ENCODE measurements around the gene LRRC23.

Gene LRRC23

GRCh38 chr12:6938353-6939190 lies 34.0 kb downstream of the LRRC23 start:
- ATAC-seq (no peak), DNase-seq (peak in 1 of 2 donors; percentile 29)
- no peaks in the 10 kb centered on the region for H3K27me3 Mint-ChIP-seq
- H3K4me3 Mint-ChIP-seq, result peak overlapping the region; percentile 87 to 96
- H3K9me3 Mint-ChIP-seq, result no peaks in the 10 kb centered on the region
- peak overlapping the region; percentile 30 to 86 for H3K27ac Mint-ChIP-seq
- peaks cover 85% of the 10 kb centered on the region for H3K4me1 Mint-ChIP-seq

- Mint-ChIP-seq H3K27ac (peak overlapping the region; percentile 4 to 86), H3K4me3 (peak overlapping the region; percentile 52 to 96), H3K9me3 (no peaks in the 10 kb centered on the region), H3K27me3 (no peaks in the 10 kb centered on the region), H3K4me1 (peaks cover 85% of the 10 kb centered on the region)
- no peak for DNase-seq
- no peak for ATAC-seq
Measured at GRCh38 chr12:6939191-6939540, 34.5 kb downstream of the LRRC23 start.

GRCh38 chr12:6941267-6941666 lies 36.6 kb downstream of the LRRC23 start:
- H3K9me3 Mint-ChIP-seq, result no peaks in the 10 kb centered on the region
- no peak overlapping the region for H3K27ac Mint-ChIP-seq
- DNase-seq (no peak), ATAC-seq (no peak)
- H3K4me3 Mint-ChIP-seq, result peak overlapping the region in 1 of 2 donors; percentile 45
- H3K27me3 Mint-ChIP-seq, result no peaks in the 10 kb centered on the region
- peaks cover 84% of the 10 kb centered on the region for H3K4me1 Mint-ChIP-seq

DNA sequence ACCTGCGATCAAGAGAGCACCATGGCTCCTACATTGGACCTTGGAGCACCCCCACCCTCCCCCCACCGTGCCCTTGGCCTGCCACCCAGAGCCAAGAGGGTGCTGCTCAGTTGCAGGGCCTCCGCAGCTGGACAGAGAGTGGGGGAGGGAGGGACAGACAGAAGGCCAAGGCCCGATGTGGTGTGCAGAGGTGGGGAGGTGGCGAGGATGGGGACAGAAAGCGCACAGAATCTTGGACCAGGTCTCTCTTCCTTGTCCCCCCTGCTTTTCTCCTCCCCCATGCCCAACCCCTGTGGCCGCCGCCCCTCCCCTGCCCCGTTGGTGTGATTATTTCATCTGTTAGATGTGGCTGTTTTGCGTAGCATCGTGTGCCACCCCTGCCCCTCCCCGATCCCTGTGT lies 37.2 kb downstream of the LRRC23 start:
- H3K4me3 Mint-ChIP-seq, result no peak overlapping the region
- ATAC-seq, result no peak
- no peaks in the 10 kb centered on the region for H3K27me3 Mint-ChIP-seq
- H3K4me1 Mint-ChIP-seq, result peaks cover 84% of the 10 kb centered on the region
- DNase-seq, result no peak
- no peaks in the 10 kb centered on the region for H3K9me3 Mint-ChIP-seq
- H3K27ac Mint-ChIP-seq, result no peak overlapping the region

GRCh38 chr12:6942331-6942665 lies 37.7 kb downstream of the LRRC23 start:
- H3K9me3 Mint-ChIP-seq, result no peaks in the 10 kb centered on the region
- ATAC-seq (no peak), DNase-seq (no peak)
- H3K4me1 Mint-ChIP-seq, result peaks cover 87% of the 10 kb centered on the region
- peak overlapping the region in 1 of 2 donors; percentile 49 for H3K4me3 Mint-ChIP-seq
- H3K27me3 Mint-ChIP-seq, result no peaks in the 10 kb centered on the region
- peak overlapping the region; percentile 84 to 100 for H3K27ac Mint-ChIP-seq

DNA sequence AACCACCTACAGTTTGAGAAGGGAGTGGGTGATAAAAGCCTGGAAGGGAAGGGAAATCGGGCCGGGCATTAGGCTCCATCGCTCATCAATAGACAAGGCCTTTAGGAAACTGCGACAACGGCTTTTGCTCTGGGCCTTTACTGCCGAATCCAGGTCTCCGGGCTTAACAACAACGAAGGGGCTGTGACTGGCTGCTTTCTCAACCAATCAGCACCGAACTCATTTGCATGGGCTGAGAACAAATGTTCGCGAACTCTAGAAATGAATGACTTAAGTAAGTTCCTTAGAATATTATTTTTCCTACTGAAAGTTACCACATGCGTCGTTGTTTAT lies 38.7 kb downstream of the LRRC23 start:
- DNase-seq (peak; percentile 75 to 85), ATAC-seq (peak; percentile 55)
- Mint-ChIP-seq H3K9me3 (no peaks in the 10 kb centered on the region), H3K27ac (peak overlapping the region; percentile 100), H3K4me3 (peak overlapping the region; percentile 82 to 85), H3K27me3 (no peaks in the 10 kb centered on the region), H3K4me1 (peaks cover 91% of the 10 kb centered on the region)

DNA sequence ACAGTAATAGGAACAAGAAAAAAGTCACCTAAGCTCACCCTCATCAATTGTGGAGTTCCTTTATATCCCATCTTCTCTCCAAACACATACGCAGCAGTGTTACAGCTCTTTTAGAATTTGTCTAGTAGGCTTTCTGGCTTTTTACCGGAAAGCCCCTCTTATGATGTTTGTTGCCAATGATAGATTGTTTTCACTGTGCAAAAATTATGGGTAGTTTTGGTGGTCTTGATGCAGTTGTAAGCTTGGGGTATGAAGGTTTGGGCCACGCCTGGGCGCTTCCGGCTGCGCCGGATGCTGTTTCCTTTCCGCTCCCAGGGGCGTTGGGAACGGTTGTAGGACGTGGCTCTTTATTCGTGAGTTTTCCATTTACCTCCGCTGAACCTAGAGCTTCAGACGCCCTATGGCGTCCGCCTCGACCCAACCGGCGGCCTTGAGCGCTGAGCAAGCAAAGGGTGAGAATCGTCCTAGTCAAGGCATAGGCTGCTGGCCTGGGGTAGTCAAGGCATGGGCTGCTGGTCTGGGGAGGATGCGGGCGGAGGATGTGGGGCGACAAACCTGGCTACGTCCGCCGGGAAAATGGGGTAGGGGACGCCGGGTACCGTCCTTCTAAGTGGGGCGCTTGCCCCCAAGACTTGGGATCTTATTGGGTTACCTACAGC lies 39.2 kb downstream of the LRRC23 start, which contains the start of the genes C12orf57 and RNU7-1:
Gene C12orf57 (plus strand): TSS at position 301 of the 659 bp plus-strand sequence. CDS start 100 bp downstream, at position 401.
Gene RNU7-1 (plus strand): TSS at position 95 of the 659 bp plus-strand sequence.
- Mint-ChIP-seq H3K4me1 (peaks cover 91% of the 10 kb centered on the region), H3K9me3 (no peaks in the 10 kb centered on the region), H3K27ac (peak within 1 kb of the TSS; percentile 100), H3K4me3 (peak within 1 kb of the TSS; percentile 82 to 85), H3K27me3 (no peaks in the 10 kb centered on the region)
- DNase-seq (peak in 1 of 2 donors; percentile 92), ATAC-seq (peak; percentile 76)

DNA sequence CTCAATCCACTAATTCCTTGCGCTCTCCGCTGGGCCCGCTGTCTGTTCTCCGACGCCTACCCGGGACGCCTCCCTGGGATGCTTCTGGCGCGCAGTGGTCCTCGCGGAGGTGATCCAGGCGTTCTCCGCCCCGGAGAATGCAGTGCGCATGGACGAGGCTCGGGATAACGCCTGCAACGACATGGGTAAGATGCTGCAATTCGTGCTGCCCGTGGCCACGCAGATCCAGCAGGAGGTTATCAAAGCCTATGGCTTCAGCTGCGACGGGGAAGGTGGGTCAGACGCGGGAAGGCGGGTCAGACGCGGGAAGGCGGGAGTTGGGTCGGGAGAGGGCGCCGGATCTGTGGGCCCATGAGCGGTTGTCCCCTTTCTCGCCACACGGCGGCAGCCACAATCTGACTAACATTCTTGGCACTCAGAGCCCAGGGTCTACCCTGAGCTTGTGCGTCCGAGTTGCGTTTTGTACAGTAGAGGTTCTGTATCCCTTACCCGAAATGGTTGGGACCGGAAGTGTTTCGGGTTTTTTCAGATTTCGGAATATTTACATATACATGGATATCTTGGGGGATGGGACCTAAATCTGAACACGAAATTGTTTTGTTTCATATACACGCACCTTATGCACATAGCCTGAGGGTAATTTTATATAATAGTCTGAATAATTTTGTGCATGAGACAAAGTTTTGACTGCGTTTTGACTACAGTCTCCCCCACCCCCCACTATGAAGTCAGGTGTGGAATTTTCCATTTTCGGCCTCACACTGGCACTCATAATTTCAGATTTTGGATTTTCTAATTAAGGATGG lies 40.0 kb downstream of the LRRC23 start:
- peak; percentile 92 for DNase-seq
- Mint-ChIP-seq H3K4me1 (peaks cover 91% of the 10 kb centered on the region), H3K27me3 (no peaks in the 10 kb centered on the region), H3K4me3 (peak overlapping the region; percentile 82 to 85), H3K27ac (peak overlapping the region; percentile 100), H3K9me3 (no peaks in the 10 kb centered on the region)
- peak; percentile 68 for ATAC-seq

GRCh38 chr12:6945613-6946012 lies 41.0 kb downstream of the LRRC23 start:
- no peaks in the 10 kb centered on the region for H3K27me3 Mint-ChIP-seq
- peaks cover 95% of the 10 kb centered on the region for H3K4me1 Mint-ChIP-seq
- no peaks in the 10 kb centered on the region for H3K9me3 Mint-ChIP-seq
- no peak for ATAC-seq
- H3K27ac Mint-ChIP-seq, result peak overlapping the region; percentile 88 to 95
- peak overlapping the region; percentile 82 to 85 for H3K4me3 Mint-ChIP-seq
- DNase-seq, result peak in 1 of 2 donors; percentile 32

GRCh38 chr12:6946033-6946919 lies 41.7 kb downstream of the LRRC23 start:
- Mint-ChIP-seq H3K4me3 (peak overlapping the region; percentile 82 to 85), H3K4me1 (peaks cover 92% of the 10 kb centered on the region), H3K27me3 (no peaks in the 10 kb centered on the region), H3K9me3 (no peaks in the 10 kb centered on the region), H3K27ac (peak overlapping the region; percentile 88 to 95)
- DNase-seq (peak; percentile 55 to 74), ATAC-seq (peak; percentile 10)

GRCh38 chr12:6946920-6947374 lies 42.3 kb downstream of the LRRC23 start:
- DNase-seq (no peak), ATAC-seq (no peak)
- H3K4me1 Mint-ChIP-seq, result peaks cover 88% of the 10 kb centered on the region
- H3K27ac Mint-ChIP-seq, result peak overlapping the region; percentile 74 to 88
- H3K4me3 Mint-ChIP-seq, result peak overlapping the region; percentile 82 to 85
- H3K27me3 Mint-ChIP-seq, result no peaks in the 10 kb centered on the region
- no peaks in the 10 kb centered on the region for H3K9me3 Mint-ChIP-seq

DNA sequence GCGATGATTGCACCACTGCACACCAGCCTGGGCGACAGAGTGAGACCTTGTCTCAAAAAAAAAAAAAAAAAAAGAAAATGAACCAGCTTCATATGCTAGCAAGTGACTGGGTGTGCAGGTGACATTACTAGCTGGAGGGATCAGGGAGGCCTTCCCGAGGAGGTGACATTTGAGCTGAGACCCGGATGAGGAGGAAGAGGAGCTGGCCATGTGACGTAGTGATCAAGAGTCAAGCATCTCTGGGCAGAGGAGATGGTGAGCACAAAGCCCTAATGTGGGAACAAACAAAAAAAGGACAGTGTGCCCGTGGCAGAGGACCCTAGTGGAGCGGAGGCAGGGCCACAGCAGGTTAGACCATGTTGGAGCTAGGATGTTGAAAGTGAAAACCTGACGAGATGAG lies 43.0 kb downstream of the LRRC23 start:
- H3K9me3 Mint-ChIP-seq, result no peaks in the 10 kb centered on the region
- H3K27ac Mint-ChIP-seq, result peak overlapping the region; percentile 1 to 63
- H3K27me3 Mint-ChIP-seq, result no peaks in the 10 kb centered on the region
- H3K4me3 Mint-ChIP-seq, result peak overlapping the region; percentile 82 to 85
- peaks cover 82% of the 10 kb centered on the region for H3K4me1 Mint-ChIP-seq
- ATAC-seq (no peak), DNase-seq (no peak)

DNA sequence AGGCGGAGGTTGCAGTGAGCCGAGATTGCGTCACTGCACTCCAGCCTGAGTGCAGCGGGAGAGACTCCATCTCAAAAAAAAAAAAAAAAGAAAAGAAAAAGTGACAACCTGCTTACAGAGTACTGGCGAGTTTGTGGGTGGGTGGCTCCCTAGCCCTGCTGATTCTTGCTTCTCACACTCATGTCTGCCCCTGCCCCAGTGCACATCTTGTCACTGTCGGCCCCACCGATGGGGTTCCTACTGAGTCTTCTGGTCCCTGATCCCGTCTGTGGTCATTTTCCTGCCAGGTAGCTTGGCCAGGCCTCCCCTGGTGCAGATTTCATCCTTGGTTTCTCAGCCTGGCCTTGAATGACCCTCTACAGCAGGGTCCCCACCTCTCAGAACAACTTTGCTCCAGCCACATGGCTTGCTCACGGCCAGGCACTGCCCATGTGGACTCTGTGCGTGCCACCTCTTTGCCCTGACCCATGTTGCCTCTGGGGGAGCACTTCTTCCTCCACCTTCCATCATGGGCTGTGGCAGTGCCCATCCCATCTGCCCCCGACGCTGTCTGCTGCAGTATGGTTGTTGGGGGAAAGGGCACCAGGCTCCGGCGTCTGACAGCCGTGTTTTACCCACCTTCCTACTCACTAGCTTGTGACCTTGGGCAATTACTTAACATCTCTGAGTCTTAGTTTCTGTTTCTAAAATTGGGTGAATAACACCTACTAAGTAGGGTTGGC lies 44.4 kb downstream of the LRRC23 start:
- Mint-ChIP-seq H3K27ac (peak overlapping the region; percentile 94 to 97), H3K9me3 (no peaks in the 10 kb centered on the region), H3K4me1 (peaks cover 71% of the 10 kb centered on the region), H3K4me3 (peak overlapping the region; percentile 82 to 85), H3K27me3 (no peaks in the 10 kb centered on the region)
- ATAC-seq (no peak), DNase-seq (peak in 1 of 2 donors; percentile 45)

DNA sequence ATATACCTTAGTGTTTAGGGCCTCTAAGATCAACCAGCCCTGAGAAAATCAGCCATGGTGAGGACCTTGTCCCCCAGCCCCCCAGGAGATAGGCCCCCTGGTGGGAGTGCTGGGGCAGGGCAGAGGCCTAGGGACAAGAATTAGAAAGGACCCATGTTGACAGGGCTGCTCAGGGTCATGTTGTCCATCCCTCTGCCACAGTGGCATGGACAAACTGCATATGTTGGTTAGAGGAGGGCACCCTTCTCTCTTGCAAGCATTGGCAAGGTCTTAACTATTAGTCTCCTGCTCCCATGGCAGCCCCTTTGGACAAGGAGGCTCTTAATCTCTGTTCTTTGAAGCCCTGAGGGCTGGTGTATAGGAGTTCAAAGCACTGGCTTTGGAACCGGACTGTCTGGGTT lies 45.8 kb downstream of the LRRC23 start:
- peak overlapping the region; percentile 93 to 95 for H3K4me3 Mint-ChIP-seq
- DNase-seq (peak; percentile 55 to 70), ATAC-seq (peak; percentile 18)
- peaks cover 72% of the 10 kb centered on the region for H3K4me1 Mint-ChIP-seq
- H3K9me3 Mint-ChIP-seq, result no peaks in the 10 kb centered on the region
- H3K27ac Mint-ChIP-seq, result peak overlapping the region; percentile 87 to 94
- H3K27me3 Mint-ChIP-seq, result no peaks in the 10 kb centered on the region

All from stimulated activated naive CD8-positive, alpha-beta T cell treated with anti-CD3 and anti-CD28 coated beads, Interleukin-15, amount 100 ng/mL, for 72 hours (primary cell).